ENCODE measurements around the gene PGLYRP1.

PGLYRP1 gene

GRCh38 chr19:46049597-46049996 is 26.7 kb upstream of the PGLYRP1 start:
- Histone ChIP-seq H3K4me3 (ENCODE audit: insufficient read depth in 1 of 2, low read depth in 1 of 2, low read length in 2 of 2) (no peak overlapping the region), H3K23ac (ENCODE audit: low read length in 2 of 2) (no peak overlapping the region), H3K18ac (ENCODE audit: low read depth in 1 of 2, low read length in 2 of 2) (no peak overlapping the region), H3K36me3 (ENCODE audit: control insufficient read depth in 1 of 2, insufficient read depth in 2 of 2, low read depth in 1 of 2, low read length in 2 of 2) (no peaks in the 10 kb centered on the region), H2BK5ac (ENCODE audit: low read depth, low read length, poor library complexity, severe bottlenecking) (no peak overlapping the region), H3K27ac (ENCODE audit: low read length, poor library complexity, severe bottlenecking) (no peak overlapping the region), H3K9ac (ENCODE audit: low read length) (no peak overlapping the region), H2BK120ac (ENCODE audit: low read depth, low read length) (no peak overlapping the region), H4K91ac (ENCODE audit: low read length) (no peak overlapping the region), H3K4ac (ENCODE audit: low read depth in 1 of 2, low read length in 2 of 2) (no peak overlapping the region), H3K9me3 (ENCODE audit: control insufficient read depth, low read length) (peaks cover 28% of the 10 kb centered on the region), H3K14ac (ENCODE audit: low read length in 2 of 2) (no peak overlapping the region), H3K4me1 (ENCODE audit: control insufficient read depth, insufficient read depth, low read depth, low read length) (no peaks in the 10 kb centered on the region), H4K8ac (ENCODE audit: low read length) (no peak overlapping the region), H2BK12ac (ENCODE audit: low read length in 2 of 2) (no peak overlapping the region), H2AFZ (ENCODE audit: low read depth, low read length) (no peak overlapping the region), H2BK15ac (ENCODE audit: low read depth, poor library complexity, severe bottlenecking) (no peak overlapping the region), H3K79me1 (replicated peaks; ENCODE audit: low read length, poor library complexity, severe bottlenecking) (no peaks in the 10 kb centered on the region), H3K27me3 (ENCODE audit: control insufficient read depth in 1 of 2, insufficient read depth in 1 of 2, low read length in 2 of 2) (peaks cover 22 to 77% of the 10 kb centered on the region in 2 experiments), H2AK5ac (ENCODE audit: low read length, severe bottlenecking) (no peak overlapping the region), H3K4me2 (ENCODE audit: low read length, poor library complexity, severe bottlenecking) (no peak overlapping the region)
- no peak for DNase-seq
- 51% methylated on average over 7 of the region's 7 CpGs for WGBS

- H2BK15ac ChIP-seq (ENCODE audit: low read depth, poor library complexity, severe bottlenecking): no peak overlapping the region
- no peaks in the 10 kb centered on the region for H3K4me1 ChIP-seq (ENCODE audit: control insufficient read depth, insufficient read depth, low read depth, low read length)
- no peak overlapping the region for H3K4ac ChIP-seq (ENCODE audit: low read depth in 1 of 2, low read length in 2 of 2)
- no peak overlapping the region for H2BK120ac ChIP-seq (ENCODE audit: low read depth, low read length)
- no peak overlapping the region for H4K91ac ChIP-seq (ENCODE audit: low read length)
- no peaks in the 10 kb centered on the region for H3K36me3 ChIP-seq (ENCODE audit: control insufficient read depth in 1 of 2, insufficient read depth in 2 of 2, low read depth in 1 of 2, low read length in 2 of 2)
- no peak overlapping the region for H3K9ac ChIP-seq (ENCODE audit: low read length)
- no peak overlapping the region for H2AFZ ChIP-seq (ENCODE audit: low read depth, low read length)
- peaks cover 57% of the 10 kb centered on the region for H3K9me3 ChIP-seq (ENCODE audit: control insufficient read depth, low read length)
- H2BK5ac ChIP-seq (ENCODE audit: low read depth, low read length, poor library complexity, severe bottlenecking): no peak overlapping the region
- no peak for DNase-seq
- no peak overlapping the region for H3K18ac ChIP-seq (ENCODE audit: low read depth in 1 of 2, low read length in 2 of 2)
- 79% methylated on average over 1 of the region's 1 CpG for WGBS
- H3K14ac ChIP-seq (ENCODE audit: low read length in 2 of 2): no peak overlapping the region
- peaks cover 46 to 79% of the 10 kb centered on the region in 2 experiments for H3K27me3 ChIP-seq (ENCODE audit: control insufficient read depth in 1 of 2, insufficient read depth in 1 of 2, low read length in 2 of 2)
- H3K79me1 ChIP-seq (replicated peaks; ENCODE audit: low read length, poor library complexity, severe bottlenecking): no peaks in the 10 kb centered on the region
- H3K4me2 ChIP-seq (ENCODE audit: low read length, poor library complexity, severe bottlenecking): no peak overlapping the region
- H3K23ac ChIP-seq (ENCODE audit: low read length in 2 of 2): no peak overlapping the region
- H4K8ac ChIP-seq (ENCODE audit: low read length): no peak overlapping the region
- H2BK12ac ChIP-seq (ENCODE audit: low read length in 2 of 2): no peak overlapping the region
- H2AK5ac ChIP-seq (ENCODE audit: low read length, severe bottlenecking): no peak overlapping the region
- H3K4me3 ChIP-seq (ENCODE audit: insufficient read depth in 1 of 2, low read depth in 1 of 2, low read length in 2 of 2): no peak overlapping the region
- H3K27ac ChIP-seq (ENCODE audit: low read length, poor library complexity, severe bottlenecking): no peak overlapping the region
These were observed 20.7 kb upstream of the PGLYRP1 start for GRCh38 chr19:46043519-46043918.

GRCh38 chr19:46042252-46042883 is 19.5 kb upstream of the PGLYRP1 start:
- no peak overlapping the region for H3K27ac ChIP-seq (ENCODE audit: low read length, poor library complexity, severe bottlenecking)
- peaks cover 47 to 70% of the 10 kb centered on the region in 2 experiments for H3K27me3 ChIP-seq (ENCODE audit: control insufficient read depth in 1 of 2, insufficient read depth in 1 of 2, low read length in 2 of 2)
- WGBS: 87% methylated on average over 2 of the region's 5 CpGs
- H2BK5ac ChIP-seq (ENCODE audit: low read depth, low read length, poor library complexity, severe bottlenecking): no peak overlapping the region
- H2AFZ ChIP-seq (ENCODE audit: low read depth, low read length): no peak overlapping the region
- peaks cover 57% of the 10 kb centered on the region for H3K9me3 ChIP-seq (ENCODE audit: control insufficient read depth, low read length)
- no peak overlapping the region for H3K18ac ChIP-seq (ENCODE audit: low read depth in 1 of 2, low read length in 2 of 2)
- no peak overlapping the region for H3K4me3 ChIP-seq (ENCODE audit: insufficient read depth in 1 of 2, low read depth in 1 of 2, low read length in 2 of 2)
- H3K79me1 ChIP-seq (replicated peaks; ENCODE audit: low read length, poor library complexity, severe bottlenecking): no peaks in the 10 kb centered on the region
- no peak overlapping the region for H4K8ac ChIP-seq (ENCODE audit: low read length)
- H3K4me1 ChIP-seq (ENCODE audit: control insufficient read depth, insufficient read depth, low read depth, low read length): no peaks in the 10 kb centered on the region
- no peaks in the 10 kb centered on the region for H3K36me3 ChIP-seq (ENCODE audit: control insufficient read depth in 1 of 2, insufficient read depth in 2 of 2, low read depth in 1 of 2, low read length in 2 of 2)
- no peak overlapping the region for H2BK120ac ChIP-seq (ENCODE audit: low read depth, low read length)
- no peak overlapping the region for H3K4me2 ChIP-seq (ENCODE audit: low read length, poor library complexity, severe bottlenecking)
- no peak overlapping the region for H2AK5ac ChIP-seq (ENCODE audit: low read length, severe bottlenecking)
- DNase-seq: no peak
- no peak overlapping the region for H3K14ac ChIP-seq (ENCODE audit: low read length in 2 of 2)
- H3K23ac ChIP-seq (ENCODE audit: low read length in 2 of 2): no peak overlapping the region
- H2BK15ac ChIP-seq (ENCODE audit: low read depth, poor library complexity, severe bottlenecking): no peak overlapping the region
- H3K9ac ChIP-seq (ENCODE audit: low read length): no peak overlapping the region
- no peak overlapping the region for H2BK12ac ChIP-seq (ENCODE audit: low read length in 2 of 2)
- H3K4ac ChIP-seq (ENCODE audit: low read depth in 1 of 2, low read length in 2 of 2): no peak overlapping the region
- no peak overlapping the region for H4K91ac ChIP-seq (ENCODE audit: low read length)

- H3K4me3 ChIP-seq (ENCODE audit: insufficient read depth in 1 of 2, low read depth in 1 of 2, low read length in 2 of 2): no peak within 1 kb of the TSS
- no peak within 1 kb of the TSS for H4K91ac ChIP-seq (ENCODE audit: low read length)
- no peak within 1 kb of the TSS for H2BK15ac ChIP-seq (ENCODE audit: low read depth, poor library complexity, severe bottlenecking)
- H2BK5ac ChIP-seq (ENCODE audit: low read depth, low read length, poor library complexity, severe bottlenecking): no peak within 1 kb of the TSS
- DNase-seq: no peak
- H3K36me3 ChIP-seq (ENCODE audit: control insufficient read depth in 1 of 2, insufficient read depth in 2 of 2, low read depth in 1 of 2, low read length in 2 of 2): no peaks in the 10 kb centered on the region
- H2BK12ac ChIP-seq (ENCODE audit: low read length in 2 of 2): no peak within 1 kb of the TSS
- H3K9ac ChIP-seq (ENCODE audit: low read length): no peak within 1 kb of the TSS
- H3K23ac ChIP-seq (ENCODE audit: low read length in 2 of 2): no peak within 1 kb of the TSS
- H3K27ac ChIP-seq (ENCODE audit: low read length, poor library complexity, severe bottlenecking): no peak within 1 kb of the TSS
- peaks cover 50 to 72% of the 10 kb centered on the region in 2 experiments for H3K27me3 ChIP-seq (ENCODE audit: control insufficient read depth in 1 of 2, insufficient read depth in 1 of 2, low read length in 2 of 2)
- H3K79me1 ChIP-seq (replicated peaks; ENCODE audit: low read length, poor library complexity, severe bottlenecking): no peaks in the 10 kb centered on the region
- no peak within 1 kb of the TSS for H3K14ac ChIP-seq (ENCODE audit: low read length in 2 of 2)
- no peak within 1 kb of the TSS for H2BK120ac ChIP-seq (ENCODE audit: low read depth, low read length)
- no peak within 1 kb of the TSS for H2AK5ac ChIP-seq (ENCODE audit: low read length, severe bottlenecking)
- 71% methylated on average over 7 of the region's 7 CpGs for WGBS
- peaks cover 7% of the 10 kb centered on the region for H3K4me1 ChIP-seq (ENCODE audit: control insufficient read depth, insufficient read depth, low read depth, low read length)
- H3K18ac ChIP-seq (ENCODE audit: low read depth in 1 of 2, low read length in 2 of 2): no peak within 1 kb of the TSS
- no peak within 1 kb of the TSS for H3K4ac ChIP-seq (ENCODE audit: low read depth in 1 of 2, low read length in 2 of 2)
- no peak within 1 kb of the TSS for H2AFZ ChIP-seq (ENCODE audit: low read depth, low read length)
- H3K4me2 ChIP-seq (ENCODE audit: low read length, poor library complexity, severe bottlenecking): no peak within 1 kb of the TSS
- no peak within 1 kb of the TSS for H4K8ac ChIP-seq (ENCODE audit: low read length)
- H3K9me3 ChIP-seq (ENCODE audit: control insufficient read depth, low read length): peaks cover 47% of the 10 kb centered on the region
These were observed 18.2 kb upstream of the PGLYRP1 start, which contains the start of gene IGFL4 for GRCh38 chr19:46040952-46041500. IGFL4 (minus strand) TSS chr19:46041002; CDS start chr19:46040962, 40 bp downstream.
